ENCODE data around the gene WNT16. TPM values are rescaled to one million over a fixed set of nuclear protein-coding genes. Genes with fewer than 3 reads are reported as not detected.
"Not testable (repeated sequence)": the region's sequence is repeated elsewhere in the genome, so short reads cannot be mapped to it uniquely, and the experiment has no call there.

WNT16 gene
- total RNA-seq, 1 donor from 2014 or later, result not detected

DNA sequence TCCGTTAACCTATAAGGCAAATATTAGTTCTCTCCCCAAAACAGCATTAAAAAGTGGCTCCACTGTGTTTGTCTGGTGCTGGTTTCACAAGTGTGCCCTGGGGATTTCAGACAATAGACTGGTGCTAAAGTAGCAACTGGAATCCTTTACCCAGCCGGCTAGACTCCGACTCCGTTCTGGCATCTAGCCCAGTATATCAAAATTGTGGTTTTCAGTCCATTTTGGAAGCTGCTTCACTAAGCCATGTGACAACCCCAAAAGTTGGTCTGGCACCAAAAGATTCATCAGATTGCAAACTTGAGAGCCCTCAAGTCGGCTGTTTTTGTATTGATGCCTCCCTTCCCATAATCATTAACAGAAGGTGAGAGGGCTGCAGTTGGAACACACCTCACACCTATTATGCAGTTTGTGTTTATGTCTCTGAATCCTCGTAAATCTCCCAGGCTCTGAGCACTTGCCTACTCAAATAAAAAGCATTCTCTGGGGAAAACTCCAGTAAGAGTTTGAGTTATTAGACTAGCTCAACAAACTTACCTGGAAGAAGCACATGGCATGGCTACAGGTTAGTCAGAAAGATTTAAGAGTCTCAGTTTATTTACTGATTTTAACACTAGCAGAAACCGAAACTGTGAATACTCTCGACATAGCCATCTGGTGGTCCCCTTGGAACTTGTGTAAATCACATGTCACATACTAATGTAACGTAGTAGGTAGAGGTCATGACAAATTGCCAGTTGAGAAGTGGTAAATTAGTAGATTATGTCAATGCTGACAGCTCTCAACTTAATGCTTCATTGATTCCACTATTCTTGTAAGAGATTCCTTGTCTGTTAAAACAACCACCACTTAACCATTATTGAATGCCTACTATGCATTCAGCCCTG lies 14.8 kb upstream of the WNT16 start:
- no peak overlapping the region for H3K27ac Mint-ChIP-seq (ENCODE audit: unreplicated experiment)
- no peaks in the 10 kb centered on the region for H3K36me3 Mint-ChIP-seq (ENCODE audit: low read depth, unreplicated experiment)
- TF ChIP-seq, protein P1, sequence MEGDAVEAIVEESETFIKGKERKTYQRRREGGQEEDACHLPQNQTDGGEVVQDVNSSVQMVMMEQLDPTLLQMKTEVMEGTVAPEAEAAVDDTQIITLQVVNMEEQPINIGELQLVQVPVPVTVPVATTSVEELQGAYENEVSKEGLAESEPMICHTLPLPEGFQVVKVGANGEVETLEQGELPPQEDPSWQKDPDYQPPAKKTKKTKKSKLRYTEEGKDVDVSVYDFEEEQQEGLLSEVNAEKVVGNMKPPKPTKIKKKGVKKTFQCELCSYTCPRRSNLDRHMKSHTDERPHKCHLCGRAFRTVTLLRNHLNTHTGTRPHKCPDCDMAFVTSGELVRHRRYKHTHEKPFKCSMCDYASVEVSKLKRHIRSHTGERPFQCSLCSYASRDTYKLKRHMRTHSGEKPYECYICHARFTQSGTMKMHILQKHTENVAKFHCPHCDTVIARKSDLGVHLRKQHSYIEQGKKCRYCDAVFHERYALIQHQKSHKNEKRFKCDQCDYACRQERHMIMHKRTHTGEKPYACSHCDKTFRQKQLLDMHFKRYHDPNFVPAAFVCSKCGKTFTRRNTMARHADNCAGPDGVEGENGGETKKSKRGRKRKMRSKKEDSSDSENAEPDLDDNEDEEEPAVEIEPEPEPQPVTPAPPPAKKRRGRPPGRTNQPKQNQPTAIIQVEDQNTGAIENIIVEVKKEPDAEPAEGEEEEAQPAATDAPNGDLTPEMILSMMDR (IDR thresholded peaks at IDR 0.05; ENCODE audit: unreplicated experiment), result no peak
- no peaks in the 10 kb centered on the region for H3K4me1 Mint-ChIP-seq (ENCODE audit: unreplicated experiment)
- H3K4me3 Mint-ChIP-seq (ENCODE audit: unreplicated experiment), result no peak overlapping the region
- no peak for DNase-seq (ENCODE audit: low spot score)
- no peaks in the 10 kb centered on the region for H3K9me3 Mint-ChIP-seq (ENCODE audit: unreplicated experiment)
- peaks cover 3% of the 10 kb centered on the region for H3K27me3 Mint-ChIP-seq (ENCODE audit: unreplicated experiment)

DNA sequence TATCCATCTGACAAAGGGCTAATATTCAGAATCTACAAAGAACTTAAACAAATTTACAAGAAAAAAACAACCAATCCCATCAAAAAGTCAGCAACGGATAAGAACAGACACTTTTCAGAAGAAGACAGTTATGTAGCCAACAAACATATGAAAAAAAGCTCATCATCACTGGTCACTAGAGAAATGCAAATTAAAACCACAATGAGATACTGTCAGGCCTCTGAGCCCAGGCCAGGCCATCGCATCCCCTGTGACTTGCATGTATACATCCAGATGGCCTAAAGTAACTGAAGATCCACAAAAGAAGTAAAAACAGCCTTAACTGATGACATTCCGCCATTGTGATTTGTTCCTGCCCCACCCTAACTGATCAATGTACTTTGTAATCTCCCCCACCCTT lies 13.6 kb upstream of the WNT16 start:
- not testable (repeated sequence) for H3K36me3 Mint-ChIP-seq (ENCODE audit: low read depth, unreplicated experiment); H3K27me3 Mint-ChIP-seq (ENCODE audit: unreplicated experiment); H3K4me1 Mint-ChIP-seq (ENCODE audit: unreplicated experiment); DNase-seq (ENCODE audit: low spot score); H3K9me3 Mint-ChIP-seq (ENCODE audit: unreplicated experiment); H3K27ac Mint-ChIP-seq (ENCODE audit: unreplicated experiment); H3K4me3 Mint-ChIP-seq (ENCODE audit: unreplicated experiment)

DNA sequence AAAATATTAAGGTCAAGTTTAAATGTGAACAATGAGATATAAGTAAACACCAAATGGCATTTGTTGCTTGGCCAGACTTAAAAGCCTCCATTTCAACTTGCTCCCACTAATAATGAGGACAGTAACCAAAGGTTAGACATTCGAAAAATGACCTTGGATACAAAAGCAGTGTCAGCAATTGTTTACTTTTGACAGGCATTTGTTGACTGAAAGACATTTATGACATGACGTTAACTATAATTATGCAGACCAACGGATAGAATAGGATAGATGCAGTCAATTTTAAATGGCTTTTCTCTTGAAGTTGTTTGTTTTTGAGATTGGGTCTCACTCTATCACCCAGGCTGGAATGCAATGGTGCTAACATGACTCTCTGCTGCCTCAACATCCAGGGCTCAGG lies 6.3 kb upstream of the WNT16 start:
- Mint-ChIP-seq H3K36me3 (ENCODE audit: low read depth, unreplicated experiment) (no peaks in the 10 kb centered on the region), H3K27ac (ENCODE audit: unreplicated experiment) (no peak overlapping the region), H3K4me1 (ENCODE audit: unreplicated experiment) (peaks cover 5% of the 10 kb centered on the region), H3K9me3 (ENCODE audit: unreplicated experiment) (no peaks in the 10 kb centered on the region), H3K4me3 (ENCODE audit: unreplicated experiment) (no peak overlapping the region), H3K27me3 (ENCODE audit: unreplicated experiment) (peaks cover 2% of the 10 kb centered on the region)
- no peak for DNase-seq (ENCODE audit: low spot score)
- TF ChIP-seq, protein P1 (IDR thresholded peaks at IDR 0.05; ENCODE audit: unreplicated experiment), result no peak

DNA sequence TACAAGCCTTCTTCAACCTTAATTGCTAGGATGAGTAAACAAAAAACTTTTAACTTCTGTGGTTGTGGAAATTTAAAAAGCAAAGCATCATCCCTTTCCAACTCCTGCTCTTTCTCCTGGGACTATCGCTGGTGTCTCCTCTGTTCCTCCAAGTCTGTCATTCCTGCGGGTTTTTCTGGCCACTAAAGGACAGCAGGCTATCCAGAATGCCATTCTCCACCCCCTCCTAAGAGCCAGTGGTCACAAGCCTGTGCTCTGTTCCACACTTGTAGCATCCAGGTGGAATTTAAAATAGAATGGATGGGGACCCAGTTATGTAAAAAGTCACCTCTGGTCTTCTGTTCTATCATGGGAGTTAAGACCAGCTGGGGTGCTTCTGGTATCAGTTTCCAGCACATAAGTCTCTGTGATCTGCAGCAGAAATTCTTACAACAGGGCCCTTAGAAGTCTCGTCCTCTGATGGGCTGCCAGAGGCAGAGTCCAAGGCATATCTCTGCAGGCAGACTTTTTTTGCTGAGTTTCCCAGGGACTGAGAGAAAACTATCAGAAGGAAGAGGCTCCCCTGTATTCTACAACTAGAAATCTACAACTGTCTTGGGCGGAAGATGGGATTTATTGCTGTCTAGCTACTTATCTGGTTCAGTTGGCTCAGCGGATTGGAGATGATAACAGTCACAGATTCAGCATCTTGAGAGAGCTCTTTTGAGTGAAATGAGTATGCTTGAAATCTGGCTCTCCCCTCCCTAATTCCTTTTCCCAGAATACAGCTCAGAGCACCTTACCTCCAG lies 5.1 kb upstream of the WNT16 start:
- H3K4me1 Mint-ChIP-seq (ENCODE audit: unreplicated experiment), result peaks cover 5% of the 10 kb centered on the region
- H3K9me3 Mint-ChIP-seq (ENCODE audit: unreplicated experiment), result no peaks in the 10 kb centered on the region

DNA sequence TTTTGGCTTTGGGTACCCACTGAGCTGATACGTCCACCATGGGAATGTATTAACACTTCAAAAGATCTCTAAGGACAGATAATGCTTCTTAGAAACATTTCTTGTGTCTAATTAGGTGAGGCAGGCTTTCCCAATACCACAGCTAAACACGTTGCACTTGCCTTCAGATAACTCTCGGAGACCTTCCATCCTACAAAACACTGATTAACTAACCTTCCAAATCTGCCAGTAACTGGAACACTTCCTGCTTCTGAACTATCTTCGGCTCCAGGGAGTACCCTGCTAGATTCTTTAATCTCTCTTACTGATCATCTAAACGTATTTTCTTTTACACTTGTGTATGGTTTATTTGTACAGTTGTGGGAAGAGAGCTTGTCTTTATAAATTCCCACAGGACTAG lies 1.1 kb upstream of the WNT16 start:
- H3K9me3 Mint-ChIP-seq (ENCODE audit: unreplicated experiment), result no peaks in the 10 kb centered on the region
- peaks cover 12% of the 10 kb centered on the region for H3K27me3 Mint-ChIP-seq (ENCODE audit: unreplicated experiment)
- peaks cover 3% of the 10 kb centered on the region for H3K4me1 Mint-ChIP-seq (ENCODE audit: unreplicated experiment)
- no peak for DNase-seq (ENCODE audit: low spot score)
- H3K27ac Mint-ChIP-seq (ENCODE audit: unreplicated experiment), result no peak overlapping the region
- no peak overlapping the region for H3K4me3 Mint-ChIP-seq (ENCODE audit: unreplicated experiment)
- TF ChIP-seq, protein P1 (IDR thresholded peaks at IDR 0.05; ENCODE audit: unreplicated experiment), result no peak
- H3K36me3 Mint-ChIP-seq (ENCODE audit: low read depth, unreplicated experiment), result no peaks in the 10 kb centered on the region

More for the DNA sequence above, 5.1 kb upstream of the WNT16 start:
- H3K27me3 Mint-ChIP-seq (ENCODE audit: unreplicated experiment), result peaks cover 7% of the 10 kb centered on the region
- TF ChIP-seq, protein P1 (IDR thresholded peaks at IDR 0.05; ENCODE audit: unreplicated experiment), result no peak
- no peak for DNase-seq (ENCODE audit: low spot score)
- no peak overlapping the region for H3K27ac Mint-ChIP-seq (ENCODE audit: unreplicated experiment)
- no peak overlapping the region for H3K4me3 Mint-ChIP-seq (ENCODE audit: unreplicated experiment)
- no peaks in the 10 kb centered on the region for H3K36me3 Mint-ChIP-seq (ENCODE audit: low read depth, unreplicated experiment)
